Ureter (tissue), 1 donor: ENCODE data around the gene RNU4-1. TPM values are rescaled to one million over a fixed set of nuclear protein-coding genes. Genes with fewer than 3 reads are reported as not detected.
A peak's percentile ranks its signal among the peaks of the same experiment; 100 is the strongest.

Source experiments
- DNase-seq: peaks from one replicate; pipeline ENCODE4 v3.0.0-alpha.2; 2020; ENCODE audit warnings: low spot score
- total RNA-seq: library from RNA; stranded (reverse); gene quantifications from one replicate; pipeline ENCODE4 v1.2.4, GENCODE V29; 2023
- donor health status: DM: yes; HTN: yes; CAD: no.

RNU4-1 gene
- total RNA-seq, 1 donor from 2014 or later = 1,538 TPM

GRCh38 chr12:120290609-120291305 lies 2.3 kb downstream of the RNU4-1 start:
- DNase-seq = no peak

GRCh38 chr12:120287491-120287890 lies 5.5 kb downstream of the RNU4-1 start:
- DNase-seq = no peak

DNA sequence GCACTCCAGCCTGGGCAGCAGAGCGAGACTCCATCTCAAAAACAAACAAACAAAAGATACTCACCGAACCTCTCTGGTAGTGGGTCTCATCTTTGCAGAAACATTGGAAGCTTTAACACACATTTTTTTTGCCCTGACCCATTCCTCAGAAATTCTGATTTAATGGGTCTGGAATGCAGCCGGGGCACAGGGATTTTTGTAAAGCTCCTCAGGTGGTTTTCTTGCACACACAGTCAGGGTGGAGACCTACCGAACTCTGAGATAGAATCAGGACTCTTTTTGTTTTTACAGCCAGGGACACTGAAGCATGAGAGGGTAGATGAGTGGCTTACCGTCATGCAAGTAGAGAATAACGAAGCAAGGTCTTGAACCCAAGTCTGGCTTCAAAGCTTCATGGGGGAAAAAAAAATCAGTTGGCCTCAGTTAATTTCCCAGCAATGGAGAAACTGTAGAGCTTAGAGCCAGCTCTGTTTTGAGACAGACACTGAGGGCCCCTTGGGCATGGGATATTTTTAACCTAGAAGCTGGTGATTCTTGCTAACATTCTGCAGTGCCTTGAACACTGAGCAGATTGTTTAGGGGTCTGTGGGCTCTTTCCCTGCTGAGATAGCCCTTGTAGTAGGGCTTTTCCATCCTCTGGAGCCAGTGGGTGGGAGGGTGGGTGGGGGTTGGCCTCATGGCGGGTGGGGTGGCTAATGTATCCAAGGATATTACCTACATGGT lies 6.1 kb downstream of the RNU4-1 start:
- DNase-seq = no peak

- DNase-seq = no peak
These were observed 8.7 kb downstream of the RNU4-1 start for GRCh38 chr12:120284381-120284780.

DNA sequence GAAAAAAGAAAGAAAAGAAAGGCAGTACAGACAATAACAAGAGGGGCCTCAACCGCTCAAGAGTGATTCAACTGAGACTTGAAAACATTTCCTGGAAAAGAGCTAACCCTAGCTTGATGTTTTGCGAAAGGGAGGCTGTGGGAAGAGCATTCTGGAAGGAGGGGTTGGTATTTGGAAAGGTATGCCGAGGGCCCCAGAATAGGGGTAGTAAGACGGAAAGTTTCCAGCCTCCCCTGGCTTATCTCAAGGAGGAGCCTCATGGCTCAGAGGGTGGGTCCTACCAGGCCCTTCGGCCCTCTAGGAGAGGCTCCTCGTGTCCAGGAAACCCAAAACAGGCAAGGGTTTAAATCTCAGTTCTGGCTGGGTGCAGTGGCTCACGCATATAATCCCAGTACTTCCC lies 9.7 kb downstream of the RNU4-1 start:
- no peak for DNase-seq

DNA sequence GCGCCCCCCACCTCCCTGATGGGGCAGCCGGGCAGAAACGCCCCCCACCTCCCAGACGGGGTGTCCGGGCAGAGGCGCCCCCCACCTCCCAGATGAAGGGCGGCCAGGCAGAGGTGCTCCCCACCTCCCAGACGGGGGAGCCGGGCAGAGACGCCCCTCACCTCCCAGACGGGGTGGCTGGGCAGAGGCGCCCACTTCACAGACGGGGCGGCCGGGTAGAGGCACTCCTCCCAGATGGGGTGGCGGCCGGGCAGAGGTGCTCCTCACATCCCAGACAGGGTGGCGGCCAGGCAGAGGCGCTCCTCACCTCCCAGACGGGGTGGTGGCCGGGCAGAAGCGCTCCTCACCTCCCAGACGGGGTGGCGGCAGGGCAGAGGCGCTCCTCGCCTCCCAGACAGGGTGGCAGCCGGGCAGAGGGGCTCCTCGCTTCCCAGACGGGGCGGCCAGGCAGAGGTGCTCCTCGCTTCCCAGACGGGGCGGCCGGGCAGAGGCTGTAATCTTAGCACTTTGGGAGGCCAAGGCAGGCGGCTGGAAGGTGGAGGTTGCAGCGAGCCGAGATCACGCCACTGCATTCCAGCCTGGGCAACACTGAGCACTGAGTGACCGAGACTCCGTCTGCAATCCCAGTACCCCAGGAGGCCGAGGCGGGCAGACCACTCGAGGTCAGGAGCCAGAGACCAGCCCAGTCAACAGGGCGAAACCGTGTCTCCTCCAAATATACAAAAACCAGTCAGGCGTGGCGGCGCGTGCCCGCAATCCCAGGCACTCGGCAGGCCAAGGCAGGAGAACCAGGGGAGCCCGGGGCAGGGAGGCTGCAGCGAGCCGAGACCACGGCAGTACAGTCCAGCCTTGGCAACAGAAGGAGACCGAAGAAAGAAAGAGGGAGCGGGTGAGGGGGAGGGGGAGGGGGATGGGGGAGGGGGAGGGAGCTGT lies 14.6 kb downstream of the RNU4-1 start:
- DNase-seq = no peak

DNA sequence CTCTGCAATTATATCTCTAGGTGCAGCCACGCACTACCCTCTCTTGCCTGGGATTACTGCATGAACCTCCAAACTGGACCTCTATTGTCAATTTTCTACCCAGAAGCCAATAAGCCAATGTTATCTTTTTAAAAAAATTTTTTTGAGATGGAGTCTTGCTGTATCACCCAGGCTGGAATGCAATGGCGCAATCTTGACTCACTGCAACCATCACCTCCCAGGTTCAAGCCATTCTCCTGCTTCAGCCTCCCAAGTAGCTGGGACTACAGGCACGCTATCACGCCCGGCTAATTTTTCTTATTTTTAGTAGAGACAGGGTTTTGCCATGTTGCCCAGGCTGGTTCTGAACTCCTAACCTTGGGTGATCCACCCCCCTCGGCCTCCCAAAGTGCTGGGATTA lies 16.3 kb downstream of the RNU4-1 start:
- no peak for DNase-seq

DNA sequence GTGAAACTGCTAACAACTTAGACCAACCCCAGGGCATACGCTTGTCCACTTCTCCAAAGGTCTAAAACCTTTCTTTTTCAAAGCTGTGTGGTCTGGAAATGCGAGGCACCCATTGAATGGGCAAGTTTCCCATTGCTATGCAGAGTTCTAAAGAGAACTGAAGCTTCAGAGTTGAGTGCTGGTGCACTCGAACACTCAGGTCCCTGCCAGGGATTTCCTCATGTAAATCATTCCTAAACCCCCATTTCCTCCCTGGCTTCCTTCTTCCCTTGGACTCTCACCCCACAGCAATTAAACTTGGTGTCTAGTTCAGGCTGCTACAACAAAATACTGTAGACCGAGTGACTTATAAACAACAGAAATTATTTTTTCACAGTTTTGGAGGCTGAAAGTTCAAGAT lies 25.3 kb downstream of the RNU4-1 start:
- DNase-seq = no peak

DNA sequence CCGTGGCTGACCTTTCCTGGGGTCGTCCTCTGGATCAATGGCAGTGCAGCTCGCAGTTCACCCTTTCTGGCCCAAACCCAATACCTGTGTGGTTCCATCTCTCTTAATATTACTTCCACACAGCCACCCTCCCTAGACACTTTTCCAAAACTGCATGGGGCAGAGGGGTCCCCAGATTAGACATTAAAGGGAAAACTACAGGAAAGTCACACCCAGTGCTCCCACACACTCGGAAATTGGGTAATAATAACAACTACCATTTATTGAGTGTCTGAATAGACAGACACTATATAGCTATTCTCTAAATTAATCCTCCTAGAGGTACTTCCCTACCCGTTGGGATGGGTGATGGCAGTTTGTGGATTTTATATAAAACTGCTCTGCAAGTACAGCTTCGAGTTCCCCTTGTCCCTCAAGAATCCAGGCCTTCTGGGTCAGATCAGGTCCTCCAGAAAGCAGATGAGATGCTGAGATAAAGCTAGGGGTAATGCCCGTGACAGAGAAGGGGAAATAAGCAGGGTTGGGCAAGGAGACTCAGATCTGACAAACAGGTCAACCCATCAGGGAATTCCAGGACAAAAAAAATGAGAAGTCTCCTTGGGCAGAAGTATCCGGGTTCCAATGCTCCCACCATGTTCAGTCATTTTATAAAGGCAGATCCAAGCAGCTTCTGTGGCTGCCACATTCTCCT lies 26.7 kb downstream of the RNU4-1 start:
- no peak for DNase-seq

- DNase-seq = peak; percentile 89
These were observed 27.4 kb downstream of the RNU4-1 start, which contains the start of gene PXN for GRCh38 chr12:120265473-120266179. Gene PXN (minus strand): TSS chr12:120265730. CDS start chr12:120265629, 101 bp downstream.

DNA sequence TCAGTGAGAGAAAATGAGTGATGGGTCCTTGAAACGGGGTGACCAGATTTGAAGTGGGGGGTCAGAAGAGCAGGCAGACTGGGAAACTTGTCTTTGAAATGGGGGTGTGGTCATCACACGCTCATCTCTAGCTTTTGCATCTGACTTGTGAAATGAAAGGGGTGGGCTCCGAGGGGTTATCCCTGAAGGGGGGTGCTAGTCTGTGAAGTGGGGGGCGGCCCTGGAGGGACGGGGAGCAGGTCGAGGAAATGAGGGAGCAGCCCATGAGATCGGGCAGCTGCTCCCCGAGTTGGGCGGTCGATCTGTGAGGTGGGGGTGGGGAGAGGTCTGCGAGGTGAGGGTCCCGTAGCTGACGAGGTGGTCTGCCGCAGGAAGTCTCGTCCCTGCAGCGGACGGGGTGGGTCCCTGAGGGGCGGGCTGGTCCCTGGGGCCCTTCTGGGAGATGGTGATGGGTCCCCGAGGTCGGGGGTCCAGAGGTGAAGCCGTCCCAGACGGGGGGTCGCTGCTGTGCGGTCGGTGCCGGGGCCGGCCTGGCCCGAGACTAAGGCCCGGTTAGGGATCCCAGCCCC lies 28.0 kb downstream of the RNU4-1 start:
- DNase-seq = no peak

GRCh38 chr12:120264086-120264903 lies 28.7 kb downstream of the RNU4-1 start:
- DNase-seq = peak; percentile 81

DNA sequence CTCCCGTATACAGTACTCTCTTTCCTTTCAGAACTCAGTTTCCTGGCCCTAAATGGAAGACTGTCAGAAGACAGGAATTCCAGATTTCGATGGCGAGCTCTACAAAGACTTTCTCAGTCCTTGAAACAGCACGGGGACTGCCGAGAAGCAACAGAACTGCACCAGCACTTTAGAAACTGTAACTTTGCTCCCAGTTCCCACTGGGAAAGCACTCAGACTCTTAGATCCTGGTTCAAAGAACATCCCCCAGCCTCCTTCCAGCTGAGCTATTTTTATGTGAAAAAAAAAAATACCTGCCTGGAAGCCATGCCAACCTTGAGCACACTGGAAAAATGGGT lies 29.3 kb downstream of the RNU4-1 start:
- no peak for DNase-seq

GRCh38 chr12:120262852-120263747 lies 29.9 kb downstream of the RNU4-1 start:
- peak; percentile 56 for DNase-seq

- DNase-seq = peak; percentile 62
These were observed 30.8 kb downstream of the RNU4-1 start for GRCh38 chr12:120261951-120262851.

DNA sequence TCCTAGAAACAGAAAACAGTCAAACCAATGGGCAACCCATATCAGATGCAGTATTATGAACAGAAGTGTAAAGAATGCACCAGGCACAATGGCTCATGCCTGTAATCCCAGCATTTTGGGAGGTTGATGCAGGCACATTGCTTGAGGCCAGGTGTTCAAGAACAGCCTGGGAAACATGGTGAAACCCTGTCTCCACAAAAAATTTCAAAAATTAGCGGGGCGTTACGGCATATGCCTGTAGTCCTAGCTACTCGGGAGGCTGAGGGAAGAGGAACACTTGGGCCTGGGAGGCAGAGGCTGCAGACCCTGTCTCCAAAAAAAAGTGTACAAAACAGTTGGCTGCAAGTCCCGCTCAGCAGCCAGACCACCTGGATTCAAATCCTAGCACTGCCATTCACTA lies 32.4 kb downstream of the RNU4-1 start:
- no peak for DNase-seq

DNA sequence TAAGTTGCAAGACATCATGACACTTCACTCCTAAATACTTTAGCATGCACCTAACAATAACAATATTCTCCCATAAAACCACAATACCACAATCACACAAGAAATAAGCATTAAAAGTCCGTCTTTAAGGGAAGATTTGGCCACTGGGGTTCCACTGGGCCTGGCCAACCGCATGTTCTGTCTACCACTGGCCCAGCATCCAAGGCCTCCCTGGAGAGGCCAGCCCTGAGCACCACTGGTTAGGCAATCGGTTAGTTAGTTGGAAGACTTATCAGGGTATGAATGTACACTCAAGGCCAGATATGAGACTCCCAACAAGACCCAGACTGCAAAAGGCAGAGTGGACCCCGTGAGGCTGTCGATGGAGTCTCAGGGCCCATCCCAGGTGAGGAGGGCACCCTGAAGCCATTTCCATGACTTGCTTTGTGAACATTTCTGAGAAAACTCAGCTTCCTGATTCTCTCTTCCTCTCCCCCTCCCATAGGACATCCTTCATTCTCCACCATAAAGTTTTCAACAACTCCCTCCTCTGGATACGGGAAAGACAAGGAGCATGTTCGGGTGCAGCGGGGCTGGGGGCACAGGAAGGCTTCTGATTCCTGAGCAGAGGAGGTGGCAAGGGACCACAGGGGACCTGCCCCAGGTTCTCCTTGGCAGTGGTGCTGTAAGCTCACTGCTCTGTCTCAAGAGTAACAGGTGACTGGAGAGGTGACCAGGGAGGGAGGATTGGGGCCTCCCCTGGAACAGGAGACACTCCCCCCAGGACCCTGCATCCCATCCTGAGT lies 33.4 kb downstream of the RNU4-1 start:
- no peak for DNase-seq
